K562 treated with DMSO at 1 percent for 48 hours (cell line): ENCODE results near the gene MAP2K6. TPM values are rescaled to one million over a fixed set of nuclear protein-coding genes. Genes with fewer than 3 reads are reported as not detected.

Source experiments
- total RNA-seq: library from RNA; unstranded; fragments of 300-600 nt; gene quantifications from 2 replicates; pipeline ENCODE4 v1.2.3, GENCODE V29; 2022; ENCODE audit warnings: low replicate concordance; ENCODE audit errors: extremely low read depth

MAP2K6 gene
- total RNA-seq, result not detected in 2 replicates

DNA sequence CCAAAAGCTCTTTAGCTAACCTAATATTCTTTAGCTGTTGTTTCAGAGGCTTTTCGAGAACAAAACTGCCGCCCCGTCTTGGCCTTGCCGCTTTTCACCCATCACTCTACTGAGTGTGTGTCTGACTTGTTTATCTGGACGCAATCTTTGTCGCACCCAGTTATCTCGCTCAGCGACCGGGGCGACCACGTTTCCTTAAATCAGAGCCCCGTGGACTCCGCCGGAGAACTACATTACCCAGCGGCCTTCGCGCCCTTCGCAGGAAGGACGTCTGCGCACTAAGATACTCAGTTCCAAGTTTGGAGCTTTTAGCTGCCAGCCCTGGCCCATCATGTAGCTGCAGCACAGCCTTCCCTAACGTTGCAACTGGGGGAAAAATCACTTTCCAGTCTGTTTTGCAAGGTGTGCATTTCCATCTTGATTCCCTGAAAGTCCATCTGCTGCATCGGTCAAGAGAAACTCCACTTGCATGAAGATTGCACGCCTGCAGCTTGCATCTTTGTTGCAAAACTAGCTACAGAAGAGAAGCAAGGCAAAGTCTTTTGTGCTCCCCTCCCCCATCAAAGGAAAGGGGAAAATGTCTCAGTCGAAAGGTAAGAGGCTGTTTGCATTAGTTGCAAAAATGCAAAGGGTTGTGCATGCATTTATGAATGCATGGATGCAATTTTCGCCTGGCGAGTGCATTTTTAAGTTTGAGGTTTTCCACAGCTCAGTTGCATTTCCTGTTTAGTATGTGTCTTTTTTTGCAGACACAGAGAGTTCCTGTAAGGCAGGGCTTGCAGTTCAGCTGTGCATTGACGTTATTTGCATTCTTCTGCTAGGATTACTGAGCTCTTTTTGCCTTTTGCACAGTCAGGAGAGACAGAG is at the start of gene MAP2K6:
Gene MAP2K6 (plus strand): TSS at position 290 of the 867 bp plus-strand sequence. CDS start 288 bp downstream, at position 578.

Other genes with a start within 250 kb of the MAP2K6 start
- not detected in 2 replicates for gene ABCA10, start 185.9 kb upstream of the MAP2K6 start, total RNA-seq
- gene ABCA5, start 87.6 kb upstream of the MAP2K6 start, total RNA-seq, result not detected in 2 replicates